Left ventricle myocardium inferior (tissue), 1 donor: ENCODE data around the gene TRAPPC2. TPM values are rescaled to one million over a fixed set of nuclear protein-coding genes. Genes with fewer than 3 reads are reported as not detected.

Experiments used
- DNase-seq: peaks from one replicate; pipeline ENCODE4 v3.0.0-alpha.2; 2020
- H3K27ac ChIP-seq: fragments of 200-600 bp; replicated peaks from 2 replicates; pipeline ENCODE4 v1.8.0; 2021
- H3K27me3 ChIP-seq: fragments of 200-600 bp; 2 replicates; pipeline ENCODE4 v1.8.0; 2021; ENCODE audit warnings: low read depth
- H3K36me3 ChIP-seq: fragments of 200-600 bp; 2 replicates; pipeline ENCODE4 v1.8.0; 2021
- H3K4me1 ChIP-seq: fragments of 200-600 bp; 2 replicates; pipeline ENCODE4 v1.8.0; 2021
- H3K4me3 ChIP-seq: fragments of 200-600 bp; 2 replicates; pipeline ENCODE4 v1.8.0; 2021; ENCODE audit warnings: mild to moderate bottlenecking, moderate library complexity
- H3K9me3 ChIP-seq: fragments of 200-600 bp; replicated peaks from 2 replicates; pipeline ENCODE4 v1.8.0; 2021
- CTCF ChIP-seq: fragments of 200-600 bp; IDR thresholded peaks from 2 replicates; pipeline ENCODE4 v1.8.0; 2021; ENCODE audit warnings: antibody characterized with exemption, mild to moderate bottlenecking, borderline replicate concordance
- intact Hi-C: fragments of 100-400 bp; cut with micrococcal nuclease; formaldehyde crosslinking; loops from one replicate; pipeline ENCODE4 v1.11.0; 2022
- total RNA-seq: library from RNA; stranded (reverse); fragmentation: NEBNext Ultra II Directional; extraction: Animal tissue kit (Norgen Biotek cat#: 25700); gene quantifications from one replicate; pipeline ENCODE4 v1.2.1, GENCODE V29; 2021
- donor health status: DM: no; HTN: yes; CAD: no; lungs with severe emphysema.

TRAPPC2 gene
- total RNA-seq, 1 donor from 2014 or later: 7.2 TPM

DNA sequence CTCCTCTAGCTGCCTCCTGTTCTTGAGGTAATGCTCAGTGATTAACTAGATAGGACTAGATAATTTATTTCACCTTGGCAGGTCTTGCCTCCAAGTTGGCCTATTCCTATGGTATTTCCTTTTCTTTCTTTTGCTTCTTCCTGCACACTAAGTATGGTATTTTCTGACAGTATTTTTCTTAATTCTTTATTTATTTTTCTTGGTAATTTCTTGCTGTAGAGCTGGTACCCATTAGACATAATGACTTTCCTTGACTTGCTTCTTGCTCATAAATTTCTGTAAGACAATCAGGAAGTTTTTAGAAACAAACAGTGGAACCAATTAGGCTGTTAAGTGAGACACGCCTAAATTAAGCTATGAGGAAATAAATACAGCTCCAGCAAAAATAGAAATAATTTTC is 36.0 kb downstream of the TRAPPC2 start:
- Histone ChIP-seq H3K4me3 (no peak overlapping the region), H3K4me1 (peaks cover 77% of the 10 kb centered on the region), H3K27ac (no peak overlapping the region), H3K9me3 (no peaks in the 10 kb centered on the region), H3K27me3 (no peaks in the 10 kb centered on the region), H3K36me3 (no peaks in the 10 kb centered on the region)
- no peak for TF ChIP-seq CTCF
- intact Hi-C loops: no loop called here
- DNase-seq: no peak

- Histone ChIP-seq H3K9me3 (no peaks in the 10 kb centered on the region), H3K27ac (no peak overlapping the region), H3K4me1 (peaks cover 77% of the 10 kb centered on the region), H3K4me3 (no peak overlapping the region), H3K27me3 (no peaks in the 10 kb centered on the region), H3K36me3 (no peaks in the 10 kb centered on the region)
- intact Hi-C loops: no loop called here
- TF ChIP-seq CTCF: no peak
- no peak for DNase-seq
These were observed 36.4 kb downstream of the TRAPPC2 start for GRCh38 chrX:13697976-13698375.

- no peak for TF ChIP-seq CTCF
- no peaks in the 10 kb centered on the region for H3K9me3 ChIP-seq
- no peaks in the 10 kb centered on the region for H3K36me3 ChIP-seq
- intact Hi-C loops: no loop called here
- H3K4me3 ChIP-seq: no peak overlapping the region
- DNase-seq: no peak
- no peak overlapping the region for H3K27ac ChIP-seq
- H3K4me1 ChIP-seq: peaks cover 78% of the 10 kb centered on the region
- no peaks in the 10 kb centered on the region for H3K27me3 ChIP-seq
These were observed 37.0 kb downstream of the TRAPPC2 start for GRCh38 chrX:13697455-13697854.

- H3K36me3 ChIP-seq: no peaks in the 10 kb centered on the region
- no peaks in the 10 kb centered on the region for H3K27me3 ChIP-seq
- no peaks in the 10 kb centered on the region for H3K9me3 ChIP-seq
- intact Hi-C loops: no loop called here
- no peak overlapping the region for H3K27ac ChIP-seq
- no peak for DNase-seq
- H3K4me1 ChIP-seq: peaks cover 84% of the 10 kb centered on the region
- no peak overlapping the region for H3K4me3 ChIP-seq
- TF ChIP-seq CTCF: no peak
These were observed 38.8 kb downstream of the TRAPPC2 start for GRCh38 chrX:13695601-13696115.

- intact Hi-C loops: no loop called here
- peaks cover 83% of the 10 kb centered on the region for H3K4me1 ChIP-seq
- H3K4me3 ChIP-seq: no peak overlapping the region
- TF ChIP-seq CTCF: no peak
- no peaks in the 10 kb centered on the region for H3K27me3 ChIP-seq
- DNase-seq: no peak
- no peaks in the 10 kb centered on the region for H3K9me3 ChIP-seq
- H3K36me3 ChIP-seq: no peaks in the 10 kb centered on the region
- no peak overlapping the region for H3K27ac ChIP-seq
These were observed 39.4 kb downstream of the TRAPPC2 start for GRCh38 chrX:13694983-13695382.
